NCI-H2171 treated with DMSO at 0.1 percent for 48 hours (cell line): ENCODE measurements around the gene GALNT17.
"Not testable (repeated sequence)": the region's sequence is repeated elsewhere in the genome, so short reads cannot be mapped to it uniquely, and the experiment has no call there.

ENCODE experiments used
- DNase-seq: peaks from one replicate; lab custom pipeline; 2025; lab: John Stamatoyannopoulos, UW

GALNT17 gene

GRCh38 chr7:71165708-71166107, 33.8 kb downstream of the GALNT17 start:
- DNase-seq, result no peak

DNA sequence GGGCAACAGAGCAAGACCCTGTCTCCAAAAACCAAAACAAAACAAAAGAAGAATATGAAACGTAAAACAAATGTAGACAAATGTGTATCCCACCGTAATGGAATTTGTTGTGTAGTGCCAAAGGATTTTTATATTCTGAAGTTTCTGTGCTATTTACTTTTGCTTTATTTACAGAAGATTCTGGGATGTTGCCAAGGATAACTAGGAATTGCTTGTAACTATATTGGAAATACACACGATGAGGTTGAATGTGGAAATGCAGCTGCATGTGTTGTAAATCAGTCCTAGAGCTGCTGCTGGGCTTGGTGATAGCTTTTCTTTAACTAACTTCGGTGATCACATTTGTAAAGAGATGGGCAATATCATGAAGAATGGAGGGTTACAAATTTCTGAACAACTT, 39.5 kb downstream of the GALNT17 start:
- no peak for DNase-seq

- DNase-seq, result peak; percentile 62
Measured at GRCh38 chr7:71173955-71174354, 42.0 kb downstream of the GALNT17 start.

DNA sequence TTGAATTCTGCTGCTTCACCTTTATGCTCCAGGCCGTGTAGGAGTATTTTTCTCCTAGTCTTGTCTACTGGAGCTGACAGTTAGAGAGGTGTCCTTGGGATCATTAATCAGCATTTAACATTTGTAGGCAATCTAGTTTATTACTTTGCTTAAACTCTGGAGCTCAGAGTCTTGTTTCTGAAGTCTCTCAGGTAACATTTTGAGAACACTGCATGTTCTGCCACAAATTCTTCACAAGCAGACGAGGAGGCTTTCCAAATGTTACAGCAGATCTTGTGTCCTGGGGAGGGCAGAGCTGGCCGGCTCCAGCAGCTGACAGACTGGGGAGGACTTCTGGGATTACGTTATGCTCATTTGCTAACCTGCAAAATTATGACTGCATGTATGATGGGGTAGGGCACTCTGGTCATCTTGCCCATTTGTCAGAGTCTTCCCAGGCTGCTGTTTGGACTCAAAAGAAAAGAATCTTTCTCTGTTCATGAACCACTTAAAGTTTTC, 50.5 kb downstream of the GALNT17 start:
- no peak for DNase-seq

GRCh38 chr7:71184136-71184535, 52.2 kb downstream of the GALNT17 start:
- DNase-seq, result no peak

- DNase-seq, result no peak
Measured at GRCh38 chr7:71184609-71185008, 52.7 kb downstream of the GALNT17 start.

- DNase-seq, result no peak
Measured at GRCh38 chr7:71186535-71187057, 54.7 kb downstream of the GALNT17 start.

DNA sequence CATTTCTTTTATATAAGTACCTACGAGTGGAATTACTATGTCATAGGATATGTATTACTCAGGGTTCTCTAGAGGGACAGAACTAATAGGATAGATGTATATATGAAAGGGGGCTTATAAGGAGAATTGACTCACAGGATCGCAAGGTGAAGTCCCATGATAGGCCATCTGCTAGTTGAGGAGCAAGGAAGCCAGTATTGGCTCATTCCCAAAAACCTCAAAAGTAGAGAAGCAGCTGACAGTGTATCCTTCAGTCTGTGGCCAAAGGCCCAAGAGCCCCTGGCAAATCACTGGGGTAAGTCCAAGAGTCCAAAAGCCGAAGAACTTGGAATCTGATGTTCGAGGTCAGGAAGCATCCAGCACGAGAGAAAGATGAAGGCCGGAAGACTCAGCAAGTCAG, 59.8 kb downstream of the GALNT17 start:
- peak; percentile 78 for DNase-seq

- peak; percentile 97 for DNase-seq
Measured at GRCh38 chr7:71193099-71193810, 61.3 kb downstream of the GALNT17 start.

DNA sequence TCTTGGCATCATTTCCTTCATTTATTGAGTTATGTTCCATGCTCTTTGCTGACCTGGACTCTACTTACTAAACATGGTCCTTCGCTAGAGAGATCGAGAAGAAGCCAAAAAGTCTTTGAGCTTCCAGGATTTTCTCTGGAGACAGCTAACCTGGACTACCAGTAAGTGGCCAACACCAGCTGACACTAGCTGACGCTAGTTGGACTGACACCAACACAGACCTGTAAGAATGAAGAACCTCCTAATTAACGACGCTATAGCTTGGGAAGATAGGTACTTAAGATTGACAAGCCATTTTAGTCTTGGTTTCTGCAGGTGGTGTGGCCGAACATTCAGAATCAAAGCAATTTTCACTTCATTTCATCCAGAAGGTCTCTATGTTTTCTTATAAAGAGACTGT, 66.4 kb downstream of the GALNT17 start:
- DNase-seq, result no peak

- DNase-seq, result no peak
Measured at GRCh38 chr7:71198887-71199286, 66.9 kb downstream of the GALNT17 start.

DNA sequence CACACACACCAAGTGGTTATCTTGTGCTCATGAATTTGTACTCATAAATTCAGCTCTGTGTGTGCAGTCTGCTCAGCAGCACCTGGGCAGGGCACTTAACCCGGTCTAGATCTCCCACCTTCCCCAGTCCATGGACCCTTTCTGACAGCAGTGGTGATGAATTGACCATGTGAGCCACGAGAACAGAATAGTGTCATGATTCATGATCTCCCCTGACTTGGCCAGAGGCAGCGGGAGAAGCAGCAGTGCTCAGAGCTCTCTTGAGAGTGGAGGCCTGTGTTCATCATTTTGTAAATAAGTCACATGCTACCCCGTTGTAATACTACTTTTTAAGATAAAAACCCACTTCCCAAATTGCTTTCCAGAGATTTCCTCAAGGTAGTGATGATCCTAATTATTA, 74.2 kb downstream of the GALNT17 start:
- DNase-seq, result no peak

DNA sequence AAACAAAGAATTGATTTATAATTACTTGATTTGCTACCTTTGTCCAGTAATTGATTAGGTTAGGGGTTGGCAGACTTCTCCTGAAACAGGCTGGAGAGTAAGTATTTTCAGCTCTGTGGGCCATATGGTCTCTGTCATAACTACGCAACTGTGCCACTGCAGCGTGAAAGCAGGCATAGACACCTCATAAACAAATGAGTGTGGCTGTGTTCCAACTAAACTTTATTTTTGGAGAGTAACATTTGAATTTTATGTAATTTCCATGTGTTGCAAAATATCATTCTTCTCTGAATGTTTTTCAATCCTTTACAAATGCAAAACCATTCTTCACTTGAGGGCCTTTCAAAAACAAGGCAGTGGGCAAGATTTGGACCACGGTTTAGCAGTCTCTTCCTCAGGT, 76.9 kb downstream of the GALNT17 start:
- DNase-seq, result peak; percentile 58

DNA sequence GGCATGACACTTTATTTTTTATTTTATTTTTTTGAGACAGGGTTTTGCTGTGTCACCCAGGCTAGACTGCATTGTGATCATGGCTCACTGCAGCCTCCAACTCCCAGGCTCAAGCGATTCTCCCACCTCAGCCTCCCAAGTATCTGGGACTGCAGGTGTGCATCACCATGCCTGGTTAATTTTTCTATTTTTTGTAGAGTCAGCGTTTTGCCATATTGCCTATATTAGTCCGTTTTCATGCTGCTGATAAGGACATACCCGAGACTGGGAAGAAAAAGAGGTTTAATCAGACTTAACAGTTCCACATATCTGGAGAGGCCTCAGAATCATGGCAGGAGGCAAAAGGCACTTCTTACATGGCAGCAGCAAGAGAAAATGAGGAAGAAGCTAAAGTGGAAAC, 77.5 kb downstream of the GALNT17 start:
- DNase-seq, result not testable (repeated sequence)

GRCh38 chr7:71210220-71210619, 78.3 kb downstream of the GALNT17 start:
- DNase-seq, result no peak

GRCh38 chr7:71212433-71212832, 80.5 kb downstream of the GALNT17 start:
- not testable (repeated sequence) for DNase-seq

DNA sequence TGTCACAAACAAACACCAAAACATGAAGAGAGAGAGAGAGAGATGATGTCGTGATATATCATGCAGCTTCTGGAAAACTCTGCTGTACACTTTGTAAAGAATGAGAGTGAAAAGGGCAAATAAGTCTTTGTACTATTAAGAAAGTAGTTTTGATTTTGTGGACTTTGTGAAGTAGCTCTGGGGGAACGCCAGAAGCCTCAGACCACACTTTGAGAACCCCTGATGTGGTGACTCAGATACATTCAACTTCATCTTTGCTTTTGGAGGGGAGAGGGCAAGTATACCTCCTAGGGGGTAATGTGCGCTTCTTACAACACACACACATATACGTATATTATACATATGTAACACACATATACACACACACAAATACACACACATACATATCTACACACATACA, 84.3 kb downstream of the GALNT17 start:
- DNase-seq, result no peak

DNA sequence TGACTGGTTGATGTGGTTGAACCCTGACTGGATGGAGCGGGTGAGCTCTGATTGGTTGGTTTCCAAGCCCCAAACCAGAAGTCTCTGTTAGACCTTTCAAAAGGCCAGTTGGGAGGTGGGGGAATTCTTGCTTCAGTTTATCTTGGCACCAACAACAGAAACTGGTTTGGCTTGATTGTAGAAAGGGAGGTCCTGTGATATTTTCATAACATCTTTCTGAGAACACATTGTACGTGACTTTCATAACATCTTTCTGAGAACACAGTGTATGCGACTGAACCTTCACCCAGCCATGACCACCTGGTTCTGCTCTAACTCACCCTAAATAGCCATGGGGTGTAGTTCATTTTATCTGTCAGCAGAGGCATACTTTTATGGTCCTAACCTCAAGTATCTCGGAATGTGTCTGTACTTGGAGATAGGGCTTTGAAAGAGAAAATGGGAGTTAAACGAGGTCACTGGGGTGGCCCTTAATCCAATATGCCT, 88.3 kb downstream of the GALNT17 start:
- DNase-seq, result no peak

- DNase-seq, result no peak
Measured at GRCh38 chr7:71221049-71221448, 89.1 kb downstream of the GALNT17 start.

DNA sequence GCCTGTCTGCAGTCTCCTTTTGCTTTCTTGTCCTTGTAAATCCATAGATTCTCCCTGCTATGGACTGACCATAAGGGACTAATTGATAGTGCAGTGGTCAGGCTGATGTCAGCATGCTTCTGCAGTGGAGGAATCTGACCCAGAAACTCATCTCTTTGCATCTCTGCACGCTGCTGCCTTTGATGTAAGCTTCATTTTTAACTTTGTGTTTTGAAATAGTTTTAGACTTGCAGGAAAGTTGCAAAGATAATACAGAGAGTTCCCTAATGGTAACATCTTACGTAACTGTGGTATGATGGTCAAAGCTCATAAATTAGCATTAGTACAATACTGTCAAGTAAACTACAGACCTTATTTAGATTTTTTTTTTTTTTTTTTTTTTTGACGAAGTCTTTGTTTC, 89.6 kb downstream of the GALNT17 start:
- no peak for DNase-seq

DNA sequence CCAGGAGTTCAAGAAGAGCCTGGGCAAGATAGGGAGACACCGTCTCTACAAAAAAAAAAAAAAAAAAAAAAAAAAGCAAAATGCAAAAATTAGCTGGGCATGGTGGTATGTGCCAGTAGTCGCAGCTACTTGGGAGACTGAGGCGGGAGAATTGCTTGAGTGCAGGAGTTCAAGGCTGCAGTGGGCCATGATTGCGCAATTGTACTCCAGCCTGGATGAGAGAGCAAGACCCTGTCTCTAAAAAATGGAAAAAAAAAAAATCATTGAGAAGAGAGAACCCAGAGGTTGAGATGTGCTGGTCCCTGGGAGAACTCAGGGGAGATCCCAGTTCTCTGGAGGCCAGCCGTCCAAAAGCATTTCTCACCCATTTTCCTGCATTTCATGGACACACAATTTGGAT, 95.2 kb downstream of the GALNT17 start:
- DNase-seq, result no peak

DNA sequence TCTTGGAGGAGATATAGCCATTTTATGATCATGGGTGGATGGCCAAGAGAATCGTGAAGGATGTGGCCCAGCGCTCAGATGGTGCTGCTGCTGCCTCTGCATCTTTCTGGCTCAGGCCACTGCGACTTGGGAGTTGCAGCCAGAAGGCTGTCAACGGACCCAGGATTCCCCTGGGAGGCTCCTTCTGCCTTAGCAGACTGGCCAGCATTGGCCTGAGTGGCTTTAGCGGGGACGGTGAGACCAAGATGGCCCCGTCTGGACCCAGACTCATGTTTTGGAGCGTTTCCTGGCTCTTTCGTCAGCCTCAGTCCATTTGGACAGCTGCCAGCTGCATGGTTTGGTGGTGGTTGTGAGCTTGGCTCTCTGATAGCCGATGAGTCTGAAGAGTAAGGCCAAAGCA, 97.2 kb downstream of the GALNT17 start:
- no peak for DNase-seq

DNA sequence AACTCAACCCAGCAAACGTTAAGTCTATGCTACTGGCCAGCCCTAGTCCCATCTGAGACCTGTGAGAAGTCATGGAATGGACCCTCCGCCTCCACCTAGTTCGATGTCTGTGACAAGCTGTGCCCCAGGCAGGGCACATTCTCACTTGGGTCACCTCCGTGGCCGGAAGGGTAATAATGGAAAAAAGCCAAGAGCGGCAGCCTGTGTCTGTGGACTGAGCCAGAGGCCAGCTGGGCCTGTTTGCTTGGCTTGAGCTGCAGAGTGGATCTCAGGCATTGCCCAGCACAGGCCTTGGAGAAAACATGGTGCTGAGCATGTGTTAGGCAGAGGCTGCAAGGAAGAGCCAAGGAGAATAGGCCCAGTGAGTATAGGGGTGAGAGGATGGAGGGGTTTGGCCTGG, 97.8 kb downstream of the GALNT17 start:
- no peak for DNase-seq

- peak; percentile 52 for DNase-seq
Measured at GRCh38 chr7:71235253-71235652, 103.3 kb downstream of the GALNT17 start.
